HepG2 (cell line): ENCODE results near the gene GMEB2. TPM values are rescaled to one million over a fixed set of nuclear protein-coding genes. Genes with fewer than 3 reads are reported as not detected.

Experiments
- AGO1 ChIP-seq: fragments of 200-400 bp; formaldehyde crosslinking; IDR thresholded peaks from 2 replicates; pipeline ENCODE4 v1.6.1; 2017; ENCODE audit warnings: mild to moderate bottlenecking, low read depth, low read length, moderate library complexity; ENCODE audit not compliant: poor library complexity, severe bottlenecking
- BRCA1 ChIP-seq: sonication (generic); formaldehyde crosslinking; IDR thresholded peaks from 2 replicates; pipeline ENCODE4 v1.4.0; 2020; ENCODE audit warnings: missing genetic modification reagents
- CEBPB ChIP-seq: IDR thresholded peaks from 2 replicates; pipeline ENCODE4 v1.6.1; 2011; ENCODE audit warnings: low read depth, low read length, improper control_type of control experiment, borderline replicate concordance
- DNMT1 ChIP-seq: sonication (generic); formaldehyde crosslinking; IDR thresholded peaks from 2 replicates; pipeline ENCODE4 v1.5.1; 2020; ENCODE audit warnings: mild to moderate bottlenecking, missing genetic modification reagents
- FIP1L1 ChIP-seq: fragments of 200-400 bp; formaldehyde crosslinking; IDR thresholded peaks from 2 replicates; pipeline ENCODE4 v1.6.1; 2018; ENCODE audit warnings: low read depth, mild to moderate bottlenecking, low read length, moderate library complexity, borderline replicate concordance; ENCODE audit not compliant: insufficient read depth
- FOSL2 ChIP-seq: sonication (generic); formaldehyde crosslinking; IDR thresholded peaks from 2 replicates; pipeline ENCODE4 v1.4.0; 2020; ENCODE audit warnings: missing genetic modification reagents
- FOXC1 ChIP-seq: sonication (generic); formaldehyde crosslinking; IDR thresholded peaks from 2 replicates; pipeline ENCODE4 v1.8.0; 2022; ENCODE audit warnings: mild to moderate bottlenecking, missing genetic modification reagents, borderline replicate concordance
- HOXD1 ChIP-seq: sonication (generic); formaldehyde crosslinking; IDR thresholded peaks from 2 replicates; pipeline ENCODE4 v1.5.0; 2020; ENCODE audit warnings: missing genetic modification reagents
- JUND ChIP-seq: sonication (generic); formaldehyde crosslinking; IDR thresholded peaks from 2 replicates; pipeline ENCODE4 v1.8.0; 2022; ENCODE audit warnings: mild to moderate bottlenecking, missing genetic modification reagents
- MTF2 ChIP-seq: sonication (generic); formaldehyde crosslinking; IDR thresholded peaks from 2 replicates; pipeline ENCODE4 v1.5.0; 2020; ENCODE audit warnings: missing genetic modification reagents, borderline replicate concordance
- MZF1 ChIP-seq: sonication (generic); formaldehyde crosslinking; IDR thresholded peaks from 2 replicates; pipeline ENCODE4 v1.8.1; 2023; ENCODE audit warnings: mild to moderate bottlenecking, missing genetic modification reagents, borderline replicate concordance
- NR3C1 ChIP-seq: sonication (generic); formaldehyde crosslinking; IDR thresholded peaks from 2 replicates; pipeline ENCODE4 v1.4.0; 2020; ENCODE audit warnings: missing genetic modification reagents
- PAWR ChIP-seq: sonication (generic); formaldehyde crosslinking; IDR thresholded peaks from 2 replicates; pipeline ENCODE4 v1.4.0; 2020; ENCODE audit warnings: missing genetic modification reagents, mild to moderate bottlenecking, borderline replicate concordance
- PHF20 ChIP-seq: sonication (generic); formaldehyde crosslinking; IDR thresholded peaks from 2 replicates; pipeline ENCODE4 v1.5.0; 2020; ENCODE audit warnings: mild to moderate bottlenecking, missing genetic modification reagents
- POLR2AphosphoS2 ChIP-seq: IDR thresholded peaks from 2 replicates; pipeline ENCODE4 v1.6.1; 2011; ENCODE audit warnings: low read depth, low read length, improper control_type of control experiment
- SMARCE1 ChIP-seq: fragments of 450-650 bp; IDR thresholded peaks from 2 replicates; pipeline ENCODE4 v1.6.1; 2017; ENCODE audit warnings: borderline replicate concordance
- SNAI1 ChIP-seq: sonication (generic); formaldehyde crosslinking; IDR thresholded peaks from 2 replicates; pipeline ENCODE4 v1.5.0; 2020; ENCODE audit warnings: mild to moderate bottlenecking, missing genetic modification reagents, borderline replicate concordance
- SRSF4 ChIP-seq: fragments of 200-400 bp; formaldehyde crosslinking; IDR thresholded peaks from one replicate; pipeline ENCODE4 v1.6.1; 2018; ENCODE audit warnings: mild to moderate bottlenecking, low read depth, low read length, moderate library complexity; ENCODE audit not compliant: poor library complexity, severe bottlenecking
- ZBTB1 ChIP-seq: sonication (generic); formaldehyde crosslinking; IDR thresholded peaks from 2 replicates; pipeline ENCODE4 v1.4.0; 2020; ENCODE audit warnings: missing genetic modification reagents, borderline replicate concordance
- ZBTB21 ChIP-seq: sonication (generic); formaldehyde crosslinking; IDR thresholded peaks from 2 replicates; pipeline ENCODE4 v1.4.0; 2020; ENCODE audit warnings: missing genetic modification reagents
- ZBTB7B ChIP-seq: sonication (generic); formaldehyde crosslinking; IDR thresholded peaks from 2 replicates; pipeline ENCODE4 v1.4.0; 2020; ENCODE audit warnings: missing genetic modification reagents
- ZFX ChIP-seq: sonication (generic); formaldehyde crosslinking; IDR thresholded peaks from 2 replicates; pipeline ENCODE4 v1.4.0; 2020; ENCODE audit warnings: mild to moderate bottlenecking, low read depth, missing genetic modification reagents, moderate library complexity
- ZNF230 ChIP-seq: sonication (generic); formaldehyde crosslinking; IDR thresholded peaks from 2 replicates; pipeline ENCODE4 v1.4.0; 2020; ENCODE audit warnings: mild to moderate bottlenecking, missing genetic modification reagents
- ZNF329 ChIP-seq: sonication (generic); formaldehyde crosslinking; IDR thresholded peaks from 2 replicates; pipeline ENCODE4 v1.9.0; 2021; ENCODE audit warnings: low read depth, mild to moderate bottlenecking, missing genetic modification reagents
- ZSCAN25 ChIP-seq: sonication (generic); formaldehyde crosslinking; IDR thresholded peaks from 2 replicates; pipeline ENCODE4 v1.8.0; 2022; ENCODE audit warnings: mild to moderate bottlenecking, missing genetic modification reagents
- polyA plus RNA-seq, 8 experiments: library from polyadenylated mRNA; depleted of rRNA in 3 of 8; stranded (reverse) in 7 of 8; unstranded in 1 of 8; fragments of >200 nt; fragmentation: Illumina TruSeq in 4 of 8; extraction: Trizol in 4 of 8; gene quantifications; 2 replicates each; pipeline versions ENCODE4 v1.2.1 to v1.2.3, GENCODE V29; 2011 to 2016; ENCODE audit warnings: low read depth in 4 of 8, missing spikeins in 1 of 8, mixed read lengths in 1 of 8; ENCODE audit not compliant: insufficient read depth in 1 of 8
- total RNA-seq, 5 experiments: library from RNA; depleted of rRNA; stranded (reverse); fragments of >200 nt; fragmentation: Illumina TruSeq; extraction: Trizol; gene quantifications; 2 replicates each; pipeline ENCODE4 v1.2.3, GENCODE V29; 2016; ENCODE audit warnings: low read depth in 1 of 5
- TF ChIP-seq, protein P1 (sequence below): sonication (generic); formaldehyde crosslinking; IDR thresholded peaks from 2 replicates; pipeline ENCODE4 v1.8.0; 2022; ENCODE audit warnings: low read depth, missing genetic modification reagents
- TF ChIP-seq, protein P2 (sequence below): sonication (generic); formaldehyde crosslinking; IDR thresholded peaks from 2 replicates; pipeline ENCODE4 v1.8.0; 2022; ENCODE audit warnings: mild to moderate bottlenecking, missing genetic modification reagents, moderate library complexity
- TF ChIP-seq, protein P3 (sequence below): sonication (generic); formaldehyde crosslinking; IDR thresholded peaks from 2 replicates; pipeline ENCODE4 v1.4.0; 2020; ENCODE audit warnings: missing genetic modification reagents

Gene GMEB2
- total and polyA plus RNA-seq, 2 of the 13 experiments (the other 11 are each of a cell fraction or from before 2014, with no cell fraction given): 10.6 to 12.4 TPM

DNA sequence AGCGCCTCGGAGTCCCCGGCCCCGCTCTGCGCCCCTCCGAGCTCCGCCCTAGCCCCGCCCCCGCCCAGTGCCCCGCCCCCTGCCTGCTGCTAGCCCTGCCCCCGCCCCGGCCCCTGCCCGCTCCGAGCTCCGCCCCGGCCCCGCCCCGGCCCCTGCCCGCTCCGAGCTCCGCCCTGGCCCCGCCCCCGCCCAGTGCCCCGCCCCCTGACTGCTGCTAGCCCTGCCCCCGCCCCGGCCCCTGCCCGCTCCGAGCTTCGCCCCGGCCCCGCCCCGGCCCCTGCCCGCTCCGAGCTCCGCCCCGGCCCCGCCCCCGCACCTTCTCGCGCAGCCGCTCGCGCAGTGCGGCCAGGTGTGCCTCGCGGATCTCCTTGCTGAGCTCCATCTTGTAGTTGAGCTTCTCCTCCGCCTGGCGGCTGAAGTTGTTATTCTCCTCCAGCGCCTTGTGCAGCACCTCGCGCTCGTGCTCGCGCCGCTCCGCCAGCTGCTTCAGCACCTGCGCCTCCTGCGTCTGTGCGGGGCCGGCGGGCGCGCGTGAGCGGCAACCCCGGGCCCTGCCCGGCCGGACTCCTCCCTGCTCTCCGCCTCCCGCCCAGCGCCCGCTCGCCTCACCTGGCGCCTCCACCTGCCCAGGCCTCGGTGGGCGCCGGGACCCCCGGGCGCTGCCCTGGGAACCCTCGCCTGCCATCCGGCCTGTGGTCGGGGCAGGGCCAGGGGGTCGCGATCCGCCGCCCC is 15.1 kb upstream of the GMEB2 start (continued):
- TF ChIP-seq, protein P1, sequence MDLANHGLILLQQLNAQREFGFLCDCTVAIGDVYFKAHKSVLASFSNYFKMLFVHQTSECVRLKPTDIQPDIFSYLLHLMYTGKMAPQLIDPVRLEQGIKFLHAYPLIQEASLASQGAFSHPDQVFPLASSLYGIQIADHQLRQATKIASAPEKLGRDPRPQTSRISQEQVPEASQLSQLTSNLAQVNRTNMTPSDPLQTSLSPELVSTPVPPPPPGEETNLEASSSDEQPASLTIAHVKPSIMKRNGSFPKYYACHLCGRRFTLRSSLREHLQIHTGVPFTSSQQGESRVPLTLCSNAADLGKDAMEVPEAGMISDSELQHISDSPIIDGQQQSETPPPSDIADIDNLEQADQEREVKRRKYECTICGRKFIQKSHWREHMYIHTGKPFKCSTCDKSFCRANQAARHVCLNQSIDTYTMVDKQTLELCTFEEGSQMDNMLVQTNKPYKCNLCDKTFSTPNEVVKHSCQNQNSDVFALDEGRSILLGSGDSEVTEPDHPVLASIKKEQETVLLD (CRISPR knock-in tag): no peak
- TF ChIP-seq ZBTB7B (CRISPR knock-in tag) (0 out of 2 replicates have a peak, but pooled peaks have one; percentile 34), ZBTB21 (CRISPR knock-in tag) (no peak), POLR2AphosphoS2 (no peak), MTF2 (CRISPR knock-in tag) (peak; percentile 23; the same call in 1 of the 2 replicates), NR3C1 (CRISPR knock-in tag) (no peak), PHF20 (CRISPR knock-in tag) (no peak), CEBPB (no peak), ZNF329 (peak; percentile 72; the same call in 1 of the 2 replicates), FIP1L1 (no peak), SRSF4 (no peak), AGO1 (no peak), JUND (CRISPR knock-in tag) (0 out of 2 replicates have a peak, but pooled peaks have one; percentile 27), FOSL2 (peak; percentile 49), FOXC1 (CRISPR knock-in tag) (peak; percentile 67; the same call in 1 of the 2 replicates), DNMT1 (CRISPR knock-in tag) (peak; percentile 83; the same call in 1 of the 2 replicates), ZSCAN25 (CRISPR knock-in tag) (peak; percentile 83), MZF1 (CRISPR knock-in tag) (no peak), ZFX (peak; percentile 88), SNAI1 (CRISPR knock-in tag) (no peak), HOXD1 (CRISPR knock-in tag) (no peak), BRCA1 (CRISPR knock-in tag) (no peak), ZNF230 (CRISPR knock-in tag) (no peak), PAWR (CRISPR knock-in tag) (no peak), SMARCE1 (no peak), ZBTB1 (CRISPR knock-in tag) (0 out of 2 replicates have a peak, but pooled peaks have one; percentile 59)
- TF ChIP-seq, protein P2, sequence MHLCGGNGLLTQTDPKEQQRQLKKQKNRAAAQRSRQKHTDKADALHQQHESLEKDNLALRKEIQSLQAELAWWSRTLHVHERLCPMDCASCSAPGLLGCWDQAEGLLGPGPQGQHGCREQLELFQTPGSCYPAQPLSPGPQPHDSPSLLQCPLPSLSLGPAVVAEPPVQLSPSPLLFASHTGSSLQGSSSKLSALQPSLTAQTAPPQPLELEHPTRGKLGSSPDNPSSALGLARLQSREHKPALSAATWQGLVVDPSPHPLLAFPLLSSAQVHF (CRISPR knock-in tag): no peak
- TF ChIP-seq, protein P3, sequence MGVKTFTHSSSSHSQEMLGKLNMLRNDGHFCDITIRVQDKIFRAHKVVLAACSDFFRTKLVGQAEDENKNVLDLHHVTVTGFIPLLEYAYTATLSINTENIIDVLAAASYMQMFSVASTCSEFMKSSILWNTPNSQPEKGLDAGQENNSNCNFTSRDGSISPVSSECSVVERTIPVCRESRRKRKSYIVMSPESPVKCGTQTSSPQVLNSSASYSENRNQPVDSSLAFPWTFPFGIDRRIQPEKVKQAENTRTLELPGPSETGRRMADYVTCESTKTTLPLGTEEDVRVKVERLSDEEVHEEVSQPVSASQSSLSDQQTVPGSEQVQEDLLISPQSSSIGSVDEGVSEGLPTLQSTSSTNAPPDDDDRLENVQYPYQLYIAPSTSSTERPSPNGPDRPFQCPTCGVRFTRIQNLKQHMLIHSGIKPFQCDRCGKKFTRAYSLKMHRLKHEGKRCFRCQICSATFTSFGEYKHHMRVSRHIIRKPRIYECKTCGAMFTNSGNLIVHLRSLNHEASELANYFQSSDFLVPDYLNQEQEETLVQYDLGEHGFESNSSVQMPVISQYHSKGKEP: 0 out of 2 replicates have a peak, but pooled peaks have one; percentile 35
